Psoas muscle (tissue), 8 donors: ENCODE results near the gene GRK3. TPM values are rescaled to one million over a fixed set of nuclear protein-coding genes. Genes with fewer than 3 reads are reported as not detected.
"Not testable (repeated sequence)": the region's sequence is repeated elsewhere in the genome, so short reads cannot be mapped to it uniquely, and the experiment has no call there.

Experiments
- ATAC-seq, 4 donors: fragments of 200-7000 bp; cut with Tn5 transposase; one replicate each; pipeline ENCODE4 v1.9.1; 2020; ENCODE audit warnings: moderate library complexity in 3 of 4, mild to moderate bottlenecking in 2 of 4
- DNase-seq, 2 donors: peaks; one replicate each; pipeline ENCODE4 v3.0.0-alpha.2; 2020
- H3K27ac ChIP-seq: fragments of 200-600 bp; one replicate; pipeline ENCODE4 v1.8.0; 2022
- H3K27me3 ChIP-seq, 3 donors: fragments of 200-600 bp in 1 of 3; one replicate each; pipeline versions ENCODE4 v1.6.1 to v1.8.0; 2013 to 2022; ENCODE audit warnings: low read length in 2 of 3, mild to moderate bottlenecking in 2 of 3, moderate library complexity in 1 of 3; ENCODE audit not compliant: insufficient read depth in 3 of 3
- H3K36me3 ChIP-seq, 2 donors: fragments of 200-600 bp in 1 of 2; one replicate each; pipeline versions ENCODE4 v1.6.1 to v1.8.0; 2013 to 2022; ENCODE audit warnings: low read depth in 1 of 2, mild to moderate bottlenecking in 1 of 2, moderate library complexity in 1 of 2; ENCODE audit not compliant: insufficient read depth in 1 of 2
- H3K4me1 ChIP-seq: fragments of 200-600 bp; one replicate; pipeline ENCODE4 v1.8.0; 2022
- H3K4me3 ChIP-seq: fragments of 200-600 bp; one replicate; pipeline ENCODE4 v1.8.0; 2022; ENCODE audit warnings: mild to moderate bottlenecking
- H3K9me3 ChIP-seq: fragments of 200-600 bp; one replicate; pipeline ENCODE4 v1.8.0; 2022
- CTCF ChIP-seq: fragments of 200-600 bp; IDR thresholded peaks from one replicate; pipeline ENCODE4 v1.8.0; 2022; ENCODE audit warnings: antibody characterized with exemption
- WGBS, 3 donors: extraction: QIAGEN DNeasy Blood & Tissue Kit; methylation state at CpG; one replicate each; pipeline versions ENCODE4 v1.1.6 to v1.1.7; 2013; 5-methylcytosine and 5-hydroxymethylcytosine counted together
- intact Hi-C, 2 donors: fragments of 100-400 bp; cut with DNase I; formaldehyde crosslinking; loops; one replicate each; pipeline versions ENCODE4 v1.11.0 to v1.14.2; 2022
- long read RNA-seq, 2 donors: library from polyadenylated mRNA; unstranded; transcript quantifications; one replicate each; pipeline ENCODE4 v2.0.0, GENCODE V29; 2021
- polyA plus RNA-seq, 3 donors: library from polyadenylated mRNA; stranded (reverse); fragments of 200-250 nt; gene quantifications; one replicate each; pipeline ENCODE4 v1.2.3, GENCODE V29; 2013
- total RNA-seq, 4 donors: library from RNA; stranded (reverse); fragmentation: NEBNext Ultra II Directional in 2 of 4; extraction: Animal tissue kit (Norgen Biotek cat#: 25700) in 2 of 4; gene quantifications; one replicate each; pipeline versions ENCODE4 v1.2.1 to v1.2.4, GENCODE V29; 2021 to 2023
- donor health status: healthy with polysubstance abuse.
- donor health status: DM: no; HTN: no; CAD: no; lungs with moderate emphysema.
- donor health status: Bipolar disorder and iron deficiency.
- donor health status: healthy.
- donor health status: DM: yes; HTN: yes; CAD: no.
- donor health status: DM: no; HTN: no; CAD: no.
- donor health status: DM: no; HTN: no; CAD: no.
- donor health status: DM: yes; HTN: yes; CAD: no.

The GRK3 gene
- total RNA-seq (1 to 10 TPM; 1.3 to 2.0 (median 1.9) TPM), polyA plus RNA-seq (under 1 TPM; 0.17 to 0.44 (median 0.36) TPM)
- long read RNA-seq, donor 1, full-length matches to known transcripts = 1 of 2 reads
- long read RNA-seq, donor 1, partial matches to known transcripts = 0 of 2 reads
- long read RNA-seq, donor 1, other reads (novel, unspliced or antisense) = 1 of 2 reads
- long read RNA-seq, donor 2 = 0 reads

GRCh38 chr22:25564320-25564978 is at the start of gene GRK3:
GRK3 (plus strand) TSS chr22:25564675; CDS start chr22:25565041, 366 bp downstream.
- DNase-seq (peak; percentile 74 to 77), ATAC-seq (peak; percentile 32 to 74 (median 62))
- Histone ChIP-seq H3K4me1 (no peaks in the 10 kb centered on the region), H3K36me3 (no peaks in the 10 kb centered on the region), H3K27ac (peak within 1 kb of the TSS; percentile 16), H3K27me3 (peaks cover 0 to 41% (median 5%) of the 10 kb centered on the region in 3 donors), H3K4me3 (peak within 1 kb of the TSS; percentile 79), H3K9me3 (no peaks in the 10 kb centered on the region)
- intact Hi-C loops = loop anchor here in 1 of 2 donors (10.0 kb wide), 1 partner anchor 110 kb away; no protein-coding TSS in a partner anchor
- no peak for TF ChIP-seq CTCF
- 0 to 2% (median 1%) methylated on average over 17 to 73 of the region's 73 CpGs for WGBS, 3 donors

GRCh38 chr22:25518000-25518663 is 46.3 kb upstream of the GRK3 start:
- intact Hi-C loops = no loop called here
- no peak for TF ChIP-seq CTCF
- Histone ChIP-seq H3K9me3 (no peaks in the 10 kb centered on the region), H3K27ac (no peak overlapping the region), H3K27me3 (no peaks in the 10 kb centered on the region), H3K4me1 (no peaks in the 10 kb centered on the region), H3K4me3 (no peak overlapping the region), H3K36me3 (no peaks in the 10 kb centered on the region)
- ATAC-seq = no peak
- WGBS, 3 donors = 91 to 93% (median 93%) methylated on average over 12 of the region's 12 CpGs
- no peak for DNase-seq

- Histone ChIP-seq H3K4me3 (no peak overlapping the region), H3K27ac (no peak overlapping the region), H3K4me1 (no peaks in the 10 kb centered on the region), H3K36me3 (no peaks in the 10 kb centered on the region), H3K9me3 (peaks cover 10% of the 10 kb centered on the region), H3K27me3 (no peaks in the 10 kb centered on the region)
- intact Hi-C loops = no loop called here
- DNase-seq (no peak), ATAC-seq (no peak)
- TF ChIP-seq CTCF = no peak
- WGBS, 3 donors = 72 to 89% (median 83%) methylated on average over 1 of the region's 1 CpG
Measured at GRCh38 chr22:25525376-25525775, 39.1 kb upstream of the GRK3 start.

GRCh38 chr22:25525804-25526584 is 38.5 kb upstream of the GRK3 start:
- ATAC-seq, H3K4me1 ChIP-seq, intact Hi-C loops, DNase-seq, H3K4me3 ChIP-seq, H3K27ac ChIP-seq, H3K36me3 ChIP-seq, H3K27me3 ChIP-seq: not testable (repeated sequence)
- H3K9me3 ChIP-seq = peaks cover 10% of the 10 kb centered on the region
- 65 to 73% (median 68%) methylated on average over 3 of the region's 3 CpGs for WGBS, 3 donors

- H3K4me1 ChIP-seq, H3K27ac ChIP-seq, ATAC-seq, intact Hi-C loops, H3K36me3 ChIP-seq, H3K27me3 ChIP-seq, DNase-seq, H3K4me3 ChIP-seq: not testable (repeated sequence)
- H3K9me3 ChIP-seq = peaks cover 10% of the 10 kb centered on the region
- 7 to 19% (median 9%) methylated on average over 1 of the region's 1 CpG for WGBS, 3 donors
Measured at GRCh38 chr22:25527016-25527415, 37.5 kb upstream of the GRK3 start.

GRCh38 chr22:25528068-25528467 is 36.4 kb upstream of the GRK3 start:
- intact Hi-C loops, H3K4me1 ChIP-seq, H3K27ac ChIP-seq, H3K36me3 ChIP-seq, H3K27me3 ChIP-seq, ATAC-seq, H3K4me3 ChIP-seq, DNase-seq: not testable (repeated sequence)
- 77% methylated on average over 3 of the region's 3 CpGs for WGBS, 3 donors
- peaks cover 10% of the 10 kb centered on the region for H3K9me3 ChIP-seq

GRCh38 chr22:25529059-25529458 is 35.4 kb upstream of the GRK3 start:
- H3K4me3 ChIP-seq, H3K36me3 ChIP-seq, H3K4me1 ChIP-seq, H3K27me3 ChIP-seq, H3K27ac ChIP-seq, intact Hi-C loops, ATAC-seq, DNase-seq: not testable (repeated sequence)
- H3K9me3 ChIP-seq = peaks cover 10% of the 10 kb centered on the region
- 89 to 96% (median 90%) methylated on average over 1 of the region's 1 CpG for WGBS, 3 donors

GRCh38 chr22:25529541-25530137 is 34.8 kb upstream of the GRK3 start:
- H3K36me3 ChIP-seq, intact Hi-C loops, H3K9me3 ChIP-seq, ATAC-seq, H3K4me3 ChIP-seq, H3K4me1 ChIP-seq, DNase-seq, H3K27ac ChIP-seq, H3K27me3 ChIP-seq: not testable (repeated sequence)
- 81 to 90% (median 86%) methylated on average over 4 of the region's 4 CpGs for WGBS, 3 donors
